Central memory CD8-positive, alpha-beta T cell (primary cell): ENCODE data around the gene TRUB2.

Source experiments
- ATAC-seq: fragments of 150-1000 bp; cut with Tn5 transposase; replicated peaks from 2 replicates; pipeline ENCODE4 v1.10.0; 2022; ENCODE audit warnings: mild to moderate bottlenecking, moderate FRiP score, moderate number of reproducible peaks; ENCODE audit not compliant: poor library complexity, severe bottlenecking; ENCODE audit errors: extremely low read depth
- DNase-seq, 2 donors: peaks; one replicate each; pipeline ENCODE4 v3.0.0; 2021; ENCODE audit warnings: low spot score in 2 of 2
- H3K27ac Mint-ChIP-seq: one replicate; pipeline ENCODE4 v1.8.0; 2022; ENCODE audit warnings: low read depth, mild to moderate bottlenecking, moderate library complexity, mixed read lengths
- H3K27me3 Mint-ChIP-seq: one replicate; pipeline ENCODE4 v1.8.0; 2022; ENCODE audit warnings: mixed read lengths
- H3K36me3 Mint-ChIP-seq: one replicate; pipeline ENCODE4 v1.8.0; 2022; ENCODE audit warnings: mild to moderate bottlenecking, moderate library complexity, mixed read lengths; ENCODE audit not compliant: insufficient read depth
- H3K4me1 Mint-ChIP-seq: one replicate; pipeline ENCODE4 v1.8.0; 2022; ENCODE audit warnings: mixed read lengths
- H3K4me3 Mint-ChIP-seq: one replicate; pipeline ENCODE4 v1.8.0; 2022; ENCODE audit warnings: mild to moderate bottlenecking, moderate library complexity, mixed read lengths
- H3K9me3 Mint-ChIP-seq: one replicate; pipeline ENCODE4 v1.8.0; 2022; ENCODE audit warnings: mixed read lengths

Gene TRUB2

GRCh38 chr9:128322404-128323211 lies at the start of gene TRUB2, which contains the start of gene COQ4:
TRUB2 (minus strand) TSS chr9:128322447; CDS start chr9:128322408, 39 bp downstream.
COQ4 (plus strand) TSS chr9:128322839; CDS start chr9:128322859, 20 bp downstream.
- Mint-ChIP-seq H3K27me3 (no peaks in the 10 kb centered on the region), H3K4me1 (peaks cover 20% of the 10 kb centered on the region), H3K36me3 (peaks cover 16% of the 10 kb centered on the region), H3K9me3 (no peaks in the 10 kb centered on the region), H3K27ac (peak within 1 kb of the TSS; percentile 93), H3K4me3 (peak within 1 kb of the TSS; percentile 90)
- ATAC-seq (peak; percentile 91), DNase-seq (peak; percentile 85 to 91)

GRCh38 chr9:128371630-128372117 lies 49.4 kb upstream of the TRUB2 start:
- no peak for ATAC-seq
- peaks cover 4% of the 10 kb centered on the region for H3K36me3 Mint-ChIP-seq
- no peaks in the 10 kb centered on the region for H3K9me3 Mint-ChIP-seq
- H3K4me3 Mint-ChIP-seq: peak overlapping the region; percentile 93
- DNase-seq: no peak
- peaks cover 10% of the 10 kb centered on the region for H3K27me3 Mint-ChIP-seq
- peaks cover 34% of the 10 kb centered on the region for H3K4me1 Mint-ChIP-seq
- H3K27ac Mint-ChIP-seq: peak overlapping the region; percentile 95

- Mint-ChIP-seq H3K4me3 (peak within 1 kb of the TSS; percentile 93), H3K27me3 (peaks cover 12% of the 10 kb centered on the region), H3K27ac (peak within 1 kb of the TSS; percentile 95), H3K36me3 (peaks cover 4% of the 10 kb centered on the region), H3K4me1 (peaks cover 34% of the 10 kb centered on the region), H3K9me3 (no peaks in the 10 kb centered on the region)
- DNase-seq: peak; percentile 86 to 92
- peak; percentile 97 for ATAC-seq
Measured at GRCh38 chr9:128370752-128371629, 48.7 kb upstream of the TRUB2 start, which contains the start of gene URM1. URM1 (plus strand) TSS chr9:128371374; CDS start chr9:128371381, 7 bp downstream.

- no peaks in the 10 kb centered on the region for H3K9me3 Mint-ChIP-seq
- ATAC-seq (no peak), DNase-seq (no peak)
- H3K27me3 Mint-ChIP-seq: peaks cover 12% of the 10 kb centered on the region
- peaks cover 4% of the 10 kb centered on the region for H3K36me3 Mint-ChIP-seq
- peak overlapping the region; percentile 93 for H3K4me3 Mint-ChIP-seq
- peak overlapping the region; percentile 95 for H3K27ac Mint-ChIP-seq
- peaks cover 34% of the 10 kb centered on the region for H3K4me1 Mint-ChIP-seq
Measured at GRCh38 chr9:128370367-128370751, 48.1 kb upstream of the TRUB2 start.

- peaks cover 12% of the 10 kb centered on the region for H3K27me3 Mint-ChIP-seq
- peaks cover 4% of the 10 kb centered on the region for H3K36me3 Mint-ChIP-seq
- ATAC-seq (no peak), DNase-seq (no peak)
- H3K27ac Mint-ChIP-seq: no peak overlapping the region
- H3K9me3 Mint-ChIP-seq: no peaks in the 10 kb centered on the region
- H3K4me3 Mint-ChIP-seq: no peak overlapping the region
- peaks cover 34% of the 10 kb centered on the region for H3K4me1 Mint-ChIP-seq
Measured at GRCh38 chr9:128369024-128369706, 46.9 kb upstream of the TRUB2 start.

- Mint-ChIP-seq H3K4me1 (peaks cover 17% of the 10 kb centered on the region), H3K27me3 (peaks cover 12% of the 10 kb centered on the region), H3K36me3 (no peaks in the 10 kb centered on the region), H3K27ac (no peak overlapping the region), H3K4me3 (no peak overlapping the region), H3K9me3 (no peaks in the 10 kb centered on the region)
- ATAC-seq (no peak), DNase-seq (no peak)
Measured at GRCh38 chr9:128365525-128365924, 43.3 kb upstream of the TRUB2 start.

- Mint-ChIP-seq H3K27ac (no peak overlapping the region), H3K27me3 (peaks cover 12% of the 10 kb centered on the region), H3K9me3 (no peaks in the 10 kb centered on the region), H3K36me3 (peaks cover 6% of the 10 kb centered on the region), H3K4me3 (no peak overlapping the region), H3K4me1 (peaks cover 12% of the 10 kb centered on the region)
- DNase-seq (no peak), ATAC-seq (no peak)
Measured at GRCh38 chr9:128362774-128363173, 40.5 kb upstream of the TRUB2 start.

GRCh38 chr9:128361986-128362646 lies 39.9 kb upstream of the TRUB2 start:
- H3K27me3 Mint-ChIP-seq: peaks cover 7% of the 10 kb centered on the region
- peaks cover 6% of the 10 kb centered on the region for H3K36me3 Mint-ChIP-seq
- H3K4me1 Mint-ChIP-seq: peaks cover 12% of the 10 kb centered on the region
- H3K4me3 Mint-ChIP-seq: peak overlapping the region; percentile 65
- no peaks in the 10 kb centered on the region for H3K9me3 Mint-ChIP-seq
- ATAC-seq (peak; percentile 87), DNase-seq (peak; percentile 47 to 49)
- H3K27ac Mint-ChIP-seq: peak overlapping the region; percentile 72

- Mint-ChIP-seq H3K27me3 (peaks cover under 1% of the 10 kb centered on the region), H3K27ac (peak overlapping the region; percentile 72), H3K4me1 (peaks cover 12% of the 10 kb centered on the region), H3K9me3 (no peaks in the 10 kb centered on the region), H3K4me3 (peak overlapping the region; percentile 65), H3K36me3 (peaks cover 6% of the 10 kb centered on the region)
- DNase-seq: no peak
- no peak for ATAC-seq
Measured at GRCh38 chr9:128361296-128361985, 39.2 kb upstream of the TRUB2 start.

GRCh38 chr9:128360826-128361225 lies 38.6 kb upstream of the TRUB2 start:
- Mint-ChIP-seq H3K4me1 (peaks cover 12% of the 10 kb centered on the region), H3K27ac (no peak overlapping the region), H3K36me3 (peaks cover 8% of the 10 kb centered on the region), H3K4me3 (no peak overlapping the region), H3K27me3 (no peaks in the 10 kb centered on the region), H3K9me3 (no peaks in the 10 kb centered on the region)
- DNase-seq (no peak), ATAC-seq (no peak)

GRCh38 chr9:128358861-128359260 lies 36.6 kb upstream of the TRUB2 start:
- no peaks in the 10 kb centered on the region for H3K9me3 Mint-ChIP-seq
- H3K27me3 Mint-ChIP-seq: no peaks in the 10 kb centered on the region
- ATAC-seq (no peak), DNase-seq (no peak)
- peaks cover 12% of the 10 kb centered on the region for H3K4me1 Mint-ChIP-seq
- H3K27ac Mint-ChIP-seq: no peak overlapping the region
- H3K4me3 Mint-ChIP-seq: no peak overlapping the region
- H3K36me3 Mint-ChIP-seq: peaks cover 8% of the 10 kb centered on the region
